GM18951 (cell line): ENCODE data around the gene PRELID2.

Experiments
- POLR2A ChIP-seq: IDR thresholded peaks from 4 replicates; pipeline ENCODE4 v1.6.1; 2011; ENCODE audit warnings: mild to moderate bottlenecking; ENCODE audit not compliant: insufficient read length, insufficient read depth; ENCODE audit errors: extremely low read depth
- in situ Hi-C: fragments of 300-500 bp; cut with MboI; formaldehyde crosslinking; loops from one replicate; pipeline ENCODE4 v1.12.0; 2022; ENCODE audit warnings: low sequenced_read_pairs, mixed read lengths, inconsistent platforms; ENCODE audit not compliant: unreplicated experiment

PRELID2 gene

DNA sequence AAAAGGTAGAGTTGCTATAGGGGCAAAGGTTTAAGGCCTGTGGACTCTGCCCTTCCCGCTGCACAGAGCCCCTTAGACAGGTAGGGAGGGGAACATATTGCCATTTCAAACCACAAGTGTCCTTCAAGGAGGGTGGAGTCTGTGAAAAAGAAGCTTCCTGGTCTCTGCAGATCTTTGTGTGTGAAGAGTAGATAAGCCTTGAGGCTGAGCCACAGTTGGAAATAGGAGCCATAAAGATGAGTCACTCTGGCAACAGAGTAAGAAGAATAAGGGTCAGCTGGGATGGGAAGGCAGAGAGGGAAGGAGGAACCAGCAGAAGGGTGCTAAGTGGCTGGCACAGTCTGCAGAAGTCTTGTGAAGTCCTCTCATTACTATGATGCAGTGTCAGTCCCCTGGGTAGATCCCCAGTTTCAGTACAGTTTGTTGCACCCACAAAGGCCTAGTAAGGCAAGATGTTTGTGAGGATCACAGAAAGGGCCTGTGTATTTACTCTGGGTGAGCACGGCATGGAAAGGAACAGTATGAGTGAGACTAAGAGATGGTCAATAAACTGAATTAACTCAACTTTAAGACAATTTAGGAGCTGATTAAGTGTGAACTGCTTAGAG, 19.6 kb upstream of the PRELID2 start:
- in situ Hi-C loops: no loop called here

GRCh38 chr5:145853781-145854376, 18.7 kb upstream of the PRELID2 start:
- no peak for TF ChIP-seq POLR2A
- in situ Hi-C loops: no loop called here

More for the DNA sequence above, 19.6 kb upstream of the PRELID2 start:
- TF ChIP-seq POLR2A: no peak

GRCh38 chr5:145852990-145853389, 17.8 kb upstream of the PRELID2 start:
- in situ Hi-C loops: no loop called here
- TF ChIP-seq POLR2A: no peak

DNA sequence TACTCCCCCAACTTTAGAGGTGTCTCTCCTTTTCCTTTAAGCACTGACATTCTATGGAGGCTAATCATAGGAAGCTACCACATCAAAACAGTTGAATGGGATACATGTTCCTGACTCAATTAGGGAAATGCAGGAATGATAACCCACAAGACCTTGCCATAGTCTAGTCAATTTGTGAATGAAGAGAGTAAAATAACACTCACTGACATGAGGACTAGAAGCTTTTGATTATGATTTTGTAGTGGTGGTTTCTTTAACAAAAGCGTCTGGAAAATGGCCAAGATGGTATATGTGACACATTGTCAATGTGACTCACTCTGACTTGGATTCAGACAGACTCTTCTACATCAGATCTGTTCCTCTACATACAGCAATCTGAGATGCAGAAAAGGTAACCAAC, 13.7 kb upstream of the PRELID2 start:
- in situ Hi-C loops: loop anchor here (25.0 kb wide), 1 partner anchor 1637 kb away; no protein-coding TSS in a partner anchor

DNA sequence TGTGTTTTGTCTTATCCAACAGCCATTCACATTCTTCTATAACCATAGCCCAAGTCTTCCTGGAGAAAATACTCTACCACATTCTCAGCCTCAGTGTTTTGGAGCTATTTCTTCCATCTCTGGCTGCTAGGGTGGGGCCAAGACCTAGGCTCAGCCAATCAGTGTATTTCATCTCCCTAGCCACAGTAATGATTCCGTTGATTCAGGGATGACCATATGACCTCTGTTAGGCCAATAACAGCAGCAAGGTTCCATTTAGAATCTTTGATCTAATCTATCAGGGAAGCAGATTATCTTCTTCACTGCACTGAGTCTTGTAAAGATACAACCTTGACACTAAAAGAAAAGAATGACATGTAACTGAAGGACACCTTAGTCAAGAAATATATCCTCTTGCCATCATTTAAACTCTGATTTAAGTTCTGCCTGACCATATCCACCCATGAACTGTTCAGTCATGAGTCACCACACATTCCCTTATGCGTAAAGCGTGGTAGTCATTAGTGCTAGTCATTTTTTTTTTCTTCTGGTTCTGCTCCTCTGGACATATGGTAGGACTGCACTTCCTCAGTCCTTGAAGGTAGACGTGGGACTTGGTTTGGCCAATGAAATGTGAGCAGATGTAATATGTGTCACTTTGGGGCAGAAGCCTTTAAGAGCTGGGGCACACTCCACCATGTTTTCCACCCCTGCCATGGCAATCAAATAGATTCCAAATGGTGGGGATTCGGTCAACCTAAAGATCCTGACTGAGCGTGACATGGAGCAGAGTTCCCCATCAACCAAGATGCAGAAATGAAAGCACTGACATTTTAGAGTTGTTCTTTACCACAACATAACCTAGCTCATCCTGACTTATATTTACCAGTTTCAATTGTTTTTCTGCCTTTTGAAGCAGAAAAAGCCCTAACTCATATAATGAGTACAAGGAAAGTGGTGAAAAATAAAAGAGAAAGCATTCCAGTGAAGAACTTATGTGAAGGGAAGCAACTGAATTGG, 12.7 kb upstream of the PRELID2 start:
- in situ Hi-C loops: loop anchor here (25.0 kb wide), 1 partner anchor 1635 kb away; no protein-coding TSS in a partner anchor
- no peak for TF ChIP-seq POLR2A

More for the DNA sequence above, 13.7 kb upstream of the PRELID2 start:
- no peak for TF ChIP-seq POLR2A

GRCh38 chr5:145846081-145846480, 10.9 kb upstream of the PRELID2 start:
- TF ChIP-seq POLR2A: no peak
- in situ Hi-C loops: loop anchor here (25.0 kb wide), 1 partner anchor 1634 kb away; no protein-coding TSS in a partner anchor

DNA sequence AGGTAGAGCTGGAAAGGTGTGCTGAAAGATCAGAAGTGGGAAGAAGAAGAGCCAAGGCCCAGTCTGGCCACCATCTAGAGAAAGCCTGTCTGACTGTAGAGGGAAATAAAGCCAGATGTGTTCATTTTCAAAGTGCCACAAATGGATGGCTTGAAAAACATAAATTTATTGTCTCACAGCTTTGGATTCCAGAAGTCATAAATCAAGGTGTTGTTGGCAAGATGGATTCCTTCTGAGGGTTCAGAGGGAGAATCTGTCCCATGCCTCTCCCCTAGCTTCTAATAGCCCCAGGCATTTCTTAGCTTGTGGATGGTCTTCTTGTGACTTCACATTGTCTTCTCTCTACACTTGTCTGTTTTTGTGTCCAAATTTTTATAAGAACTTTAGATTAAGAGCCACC, 6.2 kb upstream of the PRELID2 start:
- in situ Hi-C loops: loop anchor here (25.0 kb wide), 1 partner anchor 1629 kb away; no protein-coding TSS in a partner anchor
- TF ChIP-seq POLR2A: no peak

- in situ Hi-C loops: loop anchor here (25.0 kb wide), 1 partner anchor 1628 kb away; no protein-coding TSS in a partner anchor
- TF ChIP-seq POLR2A: no peak
Measured at GRCh38 chr5:145840458-145841132, 5.5 kb upstream of the PRELID2 start.

GRCh38 chr5:145838276-145838675, 3.1 kb upstream of the PRELID2 start:
- in situ Hi-C loops: loop anchor here (25.0 kb wide), 1 partner anchor 1626 kb away; no protein-coding TSS in a partner anchor
- TF ChIP-seq POLR2A: no peak

GRCh38 chr5:145836241-145836640, 1.1 kb upstream of the PRELID2 start:
- in situ Hi-C loops: loop anchor here (25.0 kb wide), 1 partner anchor 1624 kb away; no protein-coding TSS in a partner anchor

DNA sequence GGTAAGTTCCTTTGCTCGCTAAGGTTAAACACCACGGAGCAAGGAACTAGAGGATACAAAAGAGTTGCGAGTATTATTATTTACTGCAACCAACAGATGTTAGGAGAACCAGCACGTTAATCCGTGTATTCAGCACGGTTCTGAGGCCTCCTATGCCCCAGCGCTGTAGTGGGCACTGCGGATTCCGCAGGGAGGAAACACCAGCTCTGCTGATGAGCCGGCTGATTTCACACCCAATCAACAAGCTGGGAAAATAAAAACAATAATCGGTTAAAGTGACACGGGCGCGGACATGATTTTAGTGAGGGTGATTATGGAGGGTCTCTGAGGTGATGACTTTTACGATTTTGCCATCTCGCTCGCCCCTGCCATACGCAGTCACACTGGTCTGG, 702 bp upstream of the PRELID2 start:
- in situ Hi-C loops: loop anchor here (25.0 kb wide), 1 partner anchor 1624 kb away; no protein-coding TSS in a partner anchor

GRCh38 chr5:145834554-145834916, 607 bp downstream of the PRELID2 start:
- in situ Hi-C loops: loop anchor here (25.0 kb wide), 1 partner anchor 1622 kb away; no protein-coding TSS in a partner anchor
- TF ChIP-seq POLR2A: no peak

More for the DNA sequence above, 702 bp upstream of the PRELID2 start:
- TF ChIP-seq POLR2A: no peak

GRCh38 chr5:145833631-145834200, 1.4 kb downstream of the PRELID2 start:
- no peak for TF ChIP-seq POLR2A
- in situ Hi-C loops: loop anchor here (25.0 kb wide), 1 partner anchor 1621 kb away; no protein-coding TSS in a partner anchor
